Measurements from ENCODE around the gene IBA57.

Gene IBA57

GRCh38 chr1:228142701-228143136, 22.9 kb upstream of the IBA57 start:
- no peak for TF ChIP-seq SNAI2 (CRISPR knock-in tag; IDR thresholded peaks at IDR 0.05)
- no peak for TF ChIP-seq GLIS3 (CRISPR knock-in tag; IDR thresholded peaks at IDR 0.05)
- no peak for TF ChIP-seq OSR1 (CRISPR knock-in tag; IDR thresholded peaks at IDR 0.05)
- no peak for TF ChIP-seq ISL1 (CRISPR knock-in tag; IDR thresholded peaks at IDR 0.05)
- no peak for TF ChIP-seq ZNF8 (CRISPR knock-in tag; IDR thresholded peaks at IDR 0.05)
- TF ChIP-seq ARNTL (CRISPR knock-in tag; IDR thresholded peaks at IDR 0.05; ENCODE audit: borderline replicate concordance, low read depth), result no peak
- TF ChIP-seq CSDC2 (CRISPR knock-in tag; IDR thresholded peaks at IDR 0.05), result no peak
- TF ChIP-seq RARB (CRISPR knock-in tag; IDR thresholded peaks at IDR 0.05), result no peak
- TF ChIP-seq TCF4 (CRISPR knock-in tag; IDR thresholded peaks at IDR 0.05; ENCODE audit: borderline replicate concordance), result no peak
- TF ChIP-seq ESRRG (CRISPR knock-in tag; IDR thresholded peaks at IDR 0.05), result no peak
- TF ChIP-seq CSRNP3 (CRISPR knock-in tag; IDR thresholded peaks at IDR 0.05), result no peak
- TF ChIP-seq ZC3H10 (CRISPR knock-in tag; IDR thresholded peaks at IDR 0.05), result no peak
- no peak for TF ChIP-seq POU6F1 (CRISPR knock-in tag; IDR thresholded peaks at IDR 0.05; ENCODE audit: borderline replicate concordance, low read depth)
- TF ChIP-seq BACH2 (CRISPR knock-in tag; IDR thresholded peaks at IDR 0.05; ENCODE audit: borderline replicate concordance), result no peak
- TF ChIP-seq CREB5 (CRISPR knock-in tag; IDR thresholded peaks at IDR 0.05; ENCODE audit: low read depth), result no peak

GRCh38 chr1:228143480-228144192, 22.0 kb upstream of the IBA57 start:
- ATAC-seq, result no peak
- TF ChIP-seq TSHZ2 (CRISPR knock-in tag; IDR thresholded peaks at IDR 0.05), result no peak
- TF ChIP-seq SNAI2 (CRISPR knock-in tag; IDR thresholded peaks at IDR 0.05), result no peak
- TF ChIP-seq ZC3H10 (CRISPR knock-in tag; IDR thresholded peaks at IDR 0.05), result no peak
- no peak for TF ChIP-seq CREB5 (CRISPR knock-in tag; IDR thresholded peaks at IDR 0.05; ENCODE audit: low read depth)
- TF ChIP-seq POU6F1 (CRISPR knock-in tag; IDR thresholded peaks at IDR 0.05; ENCODE audit: borderline replicate concordance, low read depth), result no peak

More at GRCh38 chr1:228142701-228143136, 22.9 kb upstream of the IBA57 start:
- ATAC-seq, result no peak

GRCh38 chr1:228144193-228144992, 21.2 kb upstream of the IBA57 start:
- no peak for ATAC-seq
- no peak for TF ChIP-seq ESRRG (CRISPR knock-in tag; IDR thresholded peaks at IDR 0.05)
- TF ChIP-seq ZNF565 (CRISPR knock-in tag; conservative IDR thresholded peaks at IDR 0.05; ENCODE audit: low read depth), result no peak
- no peak for TF ChIP-seq BACH2 (CRISPR knock-in tag; IDR thresholded peaks at IDR 0.05; ENCODE audit: borderline replicate concordance)
- no peak for TF ChIP-seq ZFP3 (CRISPR knock-in tag; IDR thresholded peaks at IDR 0.05)
- TF ChIP-seq ARNTL (CRISPR knock-in tag; IDR thresholded peaks at IDR 0.05; ENCODE audit: borderline replicate concordance, low read depth), result no peak
- no peak for TF ChIP-seq ISL1 (CRISPR knock-in tag; IDR thresholded peaks at IDR 0.05)
- TF ChIP-seq TOX (CRISPR knock-in tag; IDR thresholded peaks at IDR 0.05; ENCODE audit: borderline replicate concordance), result no peak
- no peak for TF ChIP-seq ZNF70 (CRISPR knock-in tag; IDR thresholded peaks at IDR 0.05)
- no peak for TF ChIP-seq PPARA (CRISPR knock-in tag; IDR thresholded peaks at IDR 0.05; ENCODE audit: borderline replicate concordance)
- no peak for TF ChIP-seq CREB5 (CRISPR knock-in tag; IDR thresholded peaks at IDR 0.05; ENCODE audit: low read depth)
